GM21825 (cell line): ENCODE data around the gene DEDD.

Experiments
- ATAC-seq: cut with Tn5 transposase; IDR thresholded peaks from one replicate; pipeline ENCODE4 v1.9.1; 2021; ENCODE audit warnings: mild to moderate bottlenecking, moderate library complexity; ENCODE audit not compliant: unreplicated experiment

Gene DEDD

GRCh38 chr1:161096530-161096929 lies 35.9 kb downstream of the DEDD start:
- ATAC-seq, result no peak

GRCh38 chr1:161096015-161096414 lies 36.5 kb downstream of the DEDD start:
- ATAC-seq, result no peak

- no peak for ATAC-seq
These were observed 37.2 kb downstream of the DEDD start for GRCh38 chr1:161095230-161095629.

DNA sequence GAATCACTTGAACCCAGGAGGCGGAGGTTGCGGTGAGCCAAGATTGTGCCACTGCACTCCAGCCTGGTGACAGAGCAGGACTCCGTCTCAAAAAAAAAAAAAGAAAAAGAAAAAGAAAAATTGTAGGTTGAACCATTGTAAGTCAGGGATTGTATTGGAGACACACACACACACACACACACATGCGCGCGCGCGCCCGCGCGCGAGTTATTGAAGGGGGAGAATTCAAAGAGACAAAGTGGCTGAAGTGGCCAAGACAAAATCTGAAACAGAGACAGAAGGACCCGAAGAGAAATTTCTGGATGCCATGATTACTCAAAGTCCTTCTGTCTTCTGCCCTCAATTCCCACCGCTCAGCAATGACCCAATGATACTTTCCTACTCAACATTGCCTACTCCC lies 38.0 kb downstream of the DEDD start:
- ATAC-seq, result no peak

DNA sequence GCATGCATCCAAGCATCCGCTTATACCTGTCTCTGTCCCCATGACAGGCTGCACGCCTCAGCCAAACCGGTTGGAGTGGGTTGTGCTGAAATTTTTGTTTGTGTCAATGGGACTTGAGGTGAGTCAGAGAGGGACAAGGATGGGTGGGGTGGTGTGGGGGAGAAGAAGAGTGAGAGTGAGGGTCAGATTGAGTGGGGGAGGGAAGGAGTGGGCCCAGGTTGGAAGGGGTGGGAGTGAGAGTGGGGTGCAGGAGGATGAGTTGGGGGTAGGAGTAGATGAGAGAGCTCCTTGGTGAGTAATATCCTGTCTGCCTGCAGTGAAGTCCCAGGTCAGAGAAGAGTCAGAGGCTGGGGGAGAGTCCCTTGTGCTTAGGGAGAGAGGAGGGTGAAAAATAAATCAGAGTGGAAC lies 39.8 kb downstream of the DEDD start:
- peak; percentile 41 for ATAC-seq

DNA sequence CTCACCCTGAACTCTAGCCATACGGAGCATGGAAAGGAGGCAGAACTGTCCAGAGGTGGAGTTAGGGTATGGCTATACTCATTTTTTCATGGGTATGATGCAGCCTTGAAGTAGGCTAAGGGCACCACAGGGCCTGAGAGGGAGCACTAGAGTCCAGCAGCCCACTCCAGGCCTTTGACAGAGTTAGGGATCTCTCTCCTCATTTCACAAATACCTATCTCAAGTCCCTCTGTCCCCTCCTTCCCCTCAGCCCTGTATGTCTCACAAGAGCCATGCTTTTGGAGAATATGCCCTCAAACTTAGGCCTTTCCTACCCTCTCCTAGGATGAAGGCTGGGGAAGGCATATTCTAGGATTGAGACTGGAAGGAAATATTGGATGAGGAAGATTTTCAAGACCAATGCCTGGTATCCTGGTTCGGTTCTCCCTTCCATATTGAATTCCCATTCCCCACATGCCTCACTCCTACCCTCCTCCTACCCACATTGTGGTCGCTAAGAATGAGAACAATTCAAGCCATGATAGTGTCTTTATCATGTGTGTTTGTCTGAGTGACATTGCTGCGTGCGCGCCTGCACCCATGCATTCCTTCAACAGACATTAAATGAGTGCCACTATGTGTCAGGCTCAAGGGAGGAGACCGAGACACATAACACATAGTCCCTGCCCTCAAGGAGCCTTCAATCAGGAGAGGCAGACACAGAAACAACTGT lies 40.5 kb downstream of the DEDD start:
- ATAC-seq, result no peak

- no peak for ATAC-seq
These were observed 41.4 kb downstream of the DEDD start for GRCh38 chr1:161091093-161091492.

GRCh38 chr1:161090617-161091016 lies 41.9 kb downstream of the DEDD start:
- no peak for ATAC-seq

DNA sequence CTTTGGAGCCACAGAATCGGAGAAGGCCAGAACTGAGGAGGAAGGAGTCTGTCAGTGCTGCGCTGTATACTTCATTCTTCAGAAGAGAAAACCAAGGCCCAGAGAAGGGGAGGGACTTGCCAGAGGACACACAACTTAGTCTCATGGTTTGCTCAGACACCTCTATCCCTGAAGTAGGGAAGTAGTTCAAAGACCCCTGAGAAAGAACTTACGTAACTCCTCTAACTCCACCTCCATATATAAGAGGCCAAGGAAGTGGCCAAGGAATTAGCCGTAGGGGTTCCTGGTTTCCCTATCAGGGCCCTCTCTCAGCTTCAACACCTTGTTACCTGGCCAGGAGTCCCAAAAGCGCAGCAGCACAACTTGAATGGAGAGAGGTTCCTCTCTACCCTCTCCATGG lies 42.5 kb downstream of the DEDD start:
- ATAC-seq, result no peak

DNA sequence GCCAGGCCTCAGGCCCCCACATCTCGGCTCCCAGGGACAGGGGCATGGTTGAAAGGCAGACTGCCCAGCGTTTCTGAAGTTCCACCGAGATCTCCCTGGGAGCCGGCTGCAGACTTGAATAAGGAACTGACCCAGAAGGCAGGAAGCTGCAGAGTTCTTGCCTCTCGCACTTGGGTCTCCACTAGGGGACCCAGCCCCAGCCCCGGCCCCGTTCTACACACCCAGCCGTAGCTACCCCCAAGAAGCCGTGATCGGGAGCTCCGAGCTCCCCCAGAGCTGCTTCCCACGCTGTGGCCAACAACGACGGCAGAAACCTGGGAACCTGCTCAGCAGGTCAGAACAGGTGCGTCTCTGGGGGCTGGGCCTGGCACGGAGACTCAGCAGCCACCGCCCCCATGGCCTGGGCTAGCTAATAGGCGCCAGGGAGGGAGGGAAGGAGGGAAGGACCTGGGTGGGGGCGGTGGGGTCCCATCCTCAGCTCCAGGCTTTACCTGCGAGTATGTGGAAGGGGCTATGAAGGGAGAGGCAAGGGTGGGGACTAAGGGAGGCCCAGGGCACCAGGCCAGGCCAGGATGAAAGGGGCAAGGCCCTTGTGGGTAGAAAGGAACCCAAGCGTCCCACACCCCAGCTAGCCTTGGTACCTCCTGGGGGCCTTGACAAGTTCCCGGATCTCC lies 43.1 kb downstream of the DEDD start, which contains the start of gene NECTIN4:
TSS of gene NECTIN4 (minus strand) at position 308 of the 674 bp plus-strand sequence. CDS start at position 46, 262 bp downstream.
- ATAC-seq, result no peak

DNA sequence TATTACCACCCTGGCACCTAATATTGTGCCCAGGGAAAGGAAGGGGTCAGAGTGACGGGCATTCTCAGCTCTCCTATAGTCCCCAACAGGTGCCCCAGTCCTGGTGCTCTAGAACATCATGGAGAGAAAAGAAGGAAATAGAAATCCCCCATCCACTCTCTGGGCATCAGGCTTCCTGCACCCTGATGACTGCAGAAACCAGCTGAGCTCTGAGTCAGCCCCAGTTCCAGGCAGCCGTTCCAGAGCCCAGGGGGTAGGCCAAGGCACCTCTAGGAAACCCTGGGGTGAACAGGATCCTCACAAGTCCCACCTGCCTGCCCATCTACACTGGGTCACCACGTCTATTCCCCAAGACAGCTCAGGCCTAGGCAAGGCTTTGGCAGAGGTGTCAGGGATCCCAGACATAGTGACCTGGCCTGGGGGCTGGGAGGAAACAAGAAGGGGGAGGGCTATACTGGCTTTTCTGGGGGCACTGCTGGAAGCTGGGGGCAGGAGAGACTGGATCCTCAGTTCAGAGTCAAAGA lies 43.8 kb downstream of the DEDD start:
- no peak for ATAC-seq

DNA sequence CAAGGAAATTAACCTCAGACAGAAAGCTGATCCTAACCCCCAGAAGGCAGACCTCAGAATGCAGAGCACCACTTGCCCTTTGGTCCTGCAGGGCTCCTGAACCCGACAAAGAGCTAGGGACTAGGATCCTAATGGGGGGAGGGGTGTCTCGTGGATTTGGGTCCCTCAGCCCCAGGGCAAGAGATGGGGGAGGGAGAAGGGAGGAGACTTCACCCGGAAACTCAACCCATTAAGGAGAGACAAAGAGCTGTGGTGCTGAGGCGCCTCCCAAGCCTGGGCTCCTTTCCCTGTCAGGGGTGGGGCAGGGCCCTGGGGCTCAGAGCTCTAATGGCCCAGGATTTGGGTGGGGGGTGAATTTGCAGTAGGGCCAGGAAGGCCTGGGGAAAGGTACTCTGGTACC lies 46.0 kb downstream of the DEDD start:
- no peak for ATAC-seq

DNA sequence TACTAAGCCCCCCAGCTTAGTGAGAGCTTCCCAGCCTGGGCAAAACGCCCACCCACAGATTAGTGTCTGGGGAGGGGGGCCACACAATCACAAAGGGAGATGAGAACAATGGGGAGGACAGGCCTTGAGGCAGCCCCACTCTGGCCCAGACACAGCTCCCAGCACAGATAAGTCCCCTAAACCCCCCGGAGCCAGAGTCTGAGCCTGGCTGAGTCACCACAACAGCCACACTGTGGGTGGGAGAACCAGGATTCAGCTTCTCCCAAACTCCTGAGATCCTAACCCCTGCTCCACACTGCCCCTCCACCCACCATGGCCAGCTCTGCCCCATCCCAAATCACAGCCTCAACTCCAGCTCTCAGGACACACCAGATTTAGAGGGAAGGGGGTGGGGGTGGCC lies 47.3 kb downstream of the DEDD start:
- no peak for ATAC-seq

DNA sequence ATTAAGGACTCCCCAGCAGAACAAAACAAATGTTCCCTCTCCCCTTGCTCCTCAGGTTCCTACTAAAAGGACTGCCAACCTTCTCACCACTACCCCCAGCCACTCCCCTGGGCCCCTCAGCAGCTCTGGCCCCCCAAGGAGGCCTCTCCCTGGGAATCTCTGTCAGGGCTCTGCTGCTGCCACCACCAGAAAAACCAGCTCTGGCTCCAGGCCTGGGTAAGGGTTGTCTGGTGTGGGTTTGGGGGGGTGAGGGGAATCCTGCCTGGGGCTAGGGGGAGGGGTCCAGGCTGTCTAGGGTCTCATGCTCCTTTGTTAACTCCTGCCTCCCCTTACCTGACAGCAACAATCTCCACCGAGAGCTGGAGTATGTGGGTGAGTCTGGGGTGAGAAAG lies 47.9 kb downstream of the DEDD start:
- ATAC-seq, result no peak

DNA sequence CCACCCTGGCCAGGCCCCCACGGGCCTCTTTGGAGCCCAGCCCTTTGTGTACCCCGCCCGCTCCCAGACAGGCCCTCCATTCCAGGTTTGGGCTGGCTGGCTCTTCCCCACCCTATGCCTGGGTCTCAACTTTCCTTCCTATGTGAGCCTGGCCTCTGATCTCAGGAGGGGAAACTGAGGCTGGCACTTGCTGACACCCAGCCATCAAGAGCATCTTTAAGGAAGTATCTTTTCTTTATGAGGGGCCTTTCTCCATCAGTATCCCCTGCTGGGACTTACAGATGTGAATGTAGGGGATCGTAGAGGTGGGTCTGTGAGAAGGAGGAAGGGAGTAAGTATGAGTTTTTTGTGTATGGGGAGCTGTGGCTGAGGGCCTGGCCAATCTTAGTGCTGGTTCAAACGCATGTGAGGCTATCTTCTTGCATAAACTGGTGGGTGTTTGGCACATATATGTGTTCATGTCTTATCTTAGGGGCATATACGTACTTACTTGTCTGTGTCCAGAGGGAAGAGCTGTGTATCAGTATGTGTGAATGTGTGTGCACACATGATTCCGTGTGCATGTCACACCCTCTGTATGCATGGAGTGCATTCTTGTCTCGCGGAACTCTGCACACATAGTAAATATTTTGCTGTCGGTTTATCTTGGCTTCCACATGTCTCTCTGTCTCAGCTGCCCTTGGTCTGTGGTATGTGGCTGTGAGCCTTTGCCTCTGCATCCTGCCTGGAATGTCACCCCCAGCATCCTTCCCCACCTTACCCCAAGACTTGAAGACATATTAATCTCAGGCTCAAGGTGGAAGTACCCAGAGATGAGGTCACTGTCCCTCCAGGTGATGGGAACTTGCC lies 48.5 kb downstream of the DEDD start:
- ATAC-seq, result no peak

DNA sequence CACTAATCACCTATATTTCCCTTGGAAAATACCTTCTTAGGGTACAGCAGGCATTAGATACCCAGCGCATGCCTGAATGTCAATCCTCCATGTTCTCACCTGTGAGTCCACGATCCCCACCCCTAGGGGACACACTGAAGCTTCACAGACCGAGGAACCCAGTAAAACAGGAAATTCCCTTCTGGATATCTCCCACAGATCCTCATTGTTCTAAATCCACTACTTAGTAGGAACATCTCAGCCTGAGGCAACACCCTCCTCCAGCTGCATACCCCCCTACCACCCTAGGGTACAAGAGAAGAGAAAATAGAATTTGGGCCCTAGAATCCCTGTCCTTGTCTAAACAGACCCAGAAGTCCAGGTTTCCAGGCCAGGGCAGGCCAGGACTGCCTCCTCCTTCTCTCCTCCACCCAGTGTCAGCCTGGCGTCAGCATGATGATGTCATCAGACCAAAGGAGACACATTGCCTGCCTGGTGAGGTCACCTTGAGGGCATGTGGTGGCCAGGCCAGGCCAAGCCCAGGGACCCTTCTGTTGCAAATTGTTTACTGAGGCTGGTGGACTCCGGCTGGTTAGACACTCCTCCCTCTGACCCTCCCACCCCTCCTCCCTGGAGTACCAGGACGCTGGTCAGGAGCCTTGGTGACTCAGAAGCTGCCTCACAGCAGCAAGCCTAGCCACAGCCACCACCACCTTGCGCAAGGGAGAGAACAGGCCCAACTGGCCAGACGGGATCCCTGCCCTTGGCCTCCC lies 49.3 kb downstream of the DEDD start:
- ATAC-seq, result no peak

DNA sequence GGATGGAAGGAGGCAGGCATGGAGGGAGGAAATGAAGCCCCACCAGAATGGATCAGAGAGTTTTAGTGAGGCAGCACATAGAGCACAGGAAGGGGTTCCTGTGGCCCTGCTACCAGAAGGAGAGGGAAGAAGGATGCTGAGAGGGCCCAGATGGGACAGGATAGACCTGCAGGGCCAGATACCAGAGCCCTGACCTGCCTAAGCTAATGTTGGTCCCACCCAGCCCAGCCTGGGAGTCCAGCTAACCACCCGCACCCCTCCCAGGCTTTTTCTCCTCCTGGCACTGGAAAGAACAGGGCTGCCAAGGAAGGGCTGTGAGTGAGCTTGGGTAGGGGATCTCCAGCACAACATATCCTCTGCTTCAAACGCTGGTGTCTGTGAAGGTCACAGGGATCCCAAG lies 50.0 kb downstream of the DEDD start:
- ATAC-seq, result no peak

DNA sequence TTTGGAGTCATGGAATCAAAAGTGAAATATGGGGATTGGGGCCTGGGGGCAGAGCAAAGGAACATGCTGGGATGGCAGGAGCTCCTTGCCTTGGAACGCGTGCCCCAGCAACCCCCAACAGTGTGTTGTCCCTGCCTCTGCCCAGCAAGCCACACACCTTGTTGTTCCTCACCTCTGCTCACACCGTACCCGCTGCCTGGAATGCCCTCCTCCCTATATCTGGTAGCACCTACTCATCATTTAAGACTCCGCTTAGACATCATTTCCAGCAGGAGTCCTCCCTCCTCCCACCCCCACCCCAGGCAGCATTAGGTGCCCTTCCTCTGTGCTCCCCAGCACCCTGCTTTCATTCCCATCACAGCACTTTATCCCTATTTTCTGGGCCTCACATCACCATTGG lies 50.9 kb downstream of the DEDD start:
- ATAC-seq, result no peak

DNA sequence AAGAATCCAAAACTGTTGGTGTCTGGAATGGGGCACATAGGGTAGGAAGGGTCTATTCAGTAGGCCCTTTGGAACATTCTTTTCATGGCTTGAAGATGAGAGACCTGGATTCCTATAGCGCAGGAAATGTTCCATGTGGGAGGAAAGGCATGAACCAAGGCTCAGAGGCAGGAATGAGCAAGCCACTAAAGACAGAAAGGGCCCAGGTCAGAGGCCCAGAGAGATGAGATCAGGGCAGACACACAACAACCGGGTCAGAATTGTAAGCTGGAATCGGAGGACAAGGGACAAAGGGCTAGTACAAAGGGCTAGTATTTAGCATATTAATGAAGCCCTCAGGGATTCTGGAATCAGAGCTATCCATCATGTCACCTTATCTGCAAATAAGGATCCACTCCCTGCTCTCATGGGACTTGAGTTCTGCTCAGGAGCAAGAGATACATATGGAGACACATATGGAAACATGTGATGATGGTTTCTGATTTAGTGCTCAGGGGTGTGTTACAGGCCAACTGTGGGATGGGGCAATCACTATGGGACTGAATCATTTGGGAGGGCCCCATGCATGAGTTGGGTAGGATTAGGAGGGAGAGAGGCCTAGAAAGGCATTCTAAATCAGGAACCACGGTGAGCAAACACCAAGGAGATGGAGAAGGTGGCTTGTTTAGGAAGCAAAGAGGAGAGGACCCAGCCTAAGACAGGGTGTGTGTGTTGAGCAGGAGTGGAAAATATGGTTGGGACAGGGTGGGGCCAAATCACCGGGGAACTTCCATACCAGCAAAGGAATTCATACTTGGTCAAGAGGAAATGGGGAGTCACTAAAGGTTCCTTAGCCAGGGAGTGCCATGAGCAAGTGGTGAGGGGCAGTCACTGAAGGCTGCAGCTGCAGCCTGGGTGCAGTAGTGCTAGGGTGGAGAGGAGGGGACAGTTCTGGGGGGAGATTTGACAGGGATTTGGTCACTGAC lies 51.7 kb downstream of the DEDD start:
- no peak for ATAC-seq
